Upper lobe of left lung (tissue), 4 donors: ENCODE data around the gene DBNDD1.

Experiments
- EP300 ChIP-seq, 4 donors: sonication (generic); formaldehyde crosslinking; IDR thresholded peaks; one replicate each; pipeline ENCODE4 v1.5.1; 2017; ENCODE audit warnings: antibody characterized with exemption in 4 of 4, control low read depth in 2 of 4
- POLR2A ChIP-seq, 4 donors: fragments of 450-650 bp; IDR thresholded peaks; one replicate each; pipeline ENCODE4 v1.5.1; 2016 to 2017; ENCODE audit warnings: antibody characterized with exemption in 4 of 4, mild to moderate bottlenecking in 2 of 4
- POLR2AphosphoS5 ChIP-seq, 2 donors: sonication (generic); formaldehyde crosslinking; IDR thresholded peaks; one replicate each; pipeline ENCODE4 v1.5.1; 2017; ENCODE audit warnings: antibody characterized with exemption in 2 of 2
- TF ChIP-seq, protein P1 (sequence below), 6 experiments: fragments of 450-650 bp in 4 of 6; fragments of 200-600 bp in 2 of 6; sonication (generic) in 2 of 6; IDR thresholded peaks; one replicate each; pipeline ENCODE4 v1.5.1; 2016 to 2019; ENCODE audit warnings: antibody characterized with exemption in 6 of 6

DNA sequence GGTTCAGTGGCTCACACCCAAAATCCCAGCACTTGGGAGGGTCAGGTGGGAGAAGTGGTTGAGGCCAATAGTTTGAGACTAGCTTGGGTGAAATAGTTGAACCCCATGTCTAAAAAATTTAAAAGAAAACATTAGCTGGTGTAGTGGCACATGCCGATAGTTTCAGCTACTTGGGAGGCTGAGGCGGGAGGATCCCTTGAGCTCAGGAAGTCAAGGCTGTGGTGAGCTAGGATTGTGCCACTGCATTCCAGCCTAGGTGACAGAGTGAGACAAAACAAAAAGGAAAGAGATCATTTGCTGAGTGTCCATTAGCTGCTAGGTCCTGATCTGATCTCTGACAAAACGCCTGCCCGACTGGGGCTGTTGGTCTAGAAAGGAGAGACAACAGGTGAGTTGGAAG lies 14.1 kb upstream of the DBNDD1 start:
- TF ChIP-seq, protein P1, sequence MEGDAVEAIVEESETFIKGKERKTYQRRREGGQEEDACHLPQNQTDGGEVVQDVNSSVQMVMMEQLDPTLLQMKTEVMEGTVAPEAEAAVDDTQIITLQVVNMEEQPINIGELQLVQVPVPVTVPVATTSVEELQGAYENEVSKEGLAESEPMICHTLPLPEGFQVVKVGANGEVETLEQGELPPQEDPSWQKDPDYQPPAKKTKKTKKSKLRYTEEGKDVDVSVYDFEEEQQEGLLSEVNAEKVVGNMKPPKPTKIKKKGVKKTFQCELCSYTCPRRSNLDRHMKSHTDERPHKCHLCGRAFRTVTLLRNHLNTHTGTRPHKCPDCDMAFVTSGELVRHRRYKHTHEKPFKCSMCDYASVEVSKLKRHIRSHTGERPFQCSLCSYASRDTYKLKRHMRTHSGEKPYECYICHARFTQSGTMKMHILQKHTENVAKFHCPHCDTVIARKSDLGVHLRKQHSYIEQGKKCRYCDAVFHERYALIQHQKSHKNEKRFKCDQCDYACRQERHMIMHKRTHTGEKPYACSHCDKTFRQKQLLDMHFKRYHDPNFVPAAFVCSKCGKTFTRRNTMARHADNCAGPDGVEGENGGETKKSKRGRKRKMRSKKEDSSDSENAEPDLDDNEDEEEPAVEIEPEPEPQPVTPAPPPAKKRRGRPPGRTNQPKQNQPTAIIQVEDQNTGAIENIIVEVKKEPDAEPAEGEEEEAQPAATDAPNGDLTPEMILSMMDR (IDR thresholded peaks at IDR 0.05) = no peak
- TF ChIP-seq POLR2A (IDR thresholded peaks at IDR 0.05) (no peak), POLR2AphosphoS5 (IDR thresholded peaks at IDR 0.05) (no peak), EP300 (IDR thresholded peaks at IDR 0.05) (no peak)
